DLD1 (cell line): Measurements from ENCODE around the gene RBKS.
"Not testable (repeated sequence)": the region's sequence is repeated elsewhere in the genome, so short reads cannot be mapped to it uniquely, and the experiment has no call there.

Experiments used
- in situ Hi-C: cut with HindIII; loops from 2 replicates; pipeline ENCODE4 v1.10.0; 2017; ENCODE audit warnings: low sequenced_read_pairs

Gene RBKS

GRCh38 chr2:27875089-27875881, 14.9 kb downstream of the RBKS start:
- in situ Hi-C loops = no loop called here

GRCh38 chr2:27873091-27873490, 17.1 kb downstream of the RBKS start:
- in situ Hi-C loops = no loop called here

GRCh38 chr2:27871802-27872201, 18.4 kb downstream of the RBKS start:
- in situ Hi-C loops = no loop called here

- in situ Hi-C loops = no loop called here
These were observed 19.5 kb downstream of the RBKS start for GRCh38 chr2:27870724-27871123.

GRCh38 chr2:27869763-27870162, 20.4 kb downstream of the RBKS start:
- in situ Hi-C loops = no loop called here

- in situ Hi-C loops = no loop called here
These were observed 23.9 kb downstream of the RBKS start for GRCh38 chr2:27866237-27866636.

- in situ Hi-C loops = not testable (repeated sequence)
These were observed 26.2 kb downstream of the RBKS start for GRCh38 chr2:27863955-27864354.

GRCh38 chr2:27863146-27863545, 27.0 kb downstream of the RBKS start:
- in situ Hi-C loops = no loop called here

- in situ Hi-C loops = no loop called here
These were observed 30.1 kb downstream of the RBKS start for GRCh38 chr2:27860111-27860510.

- in situ Hi-C loops = no loop called here
These were observed 32.6 kb downstream of the RBKS start for GRCh38 chr2:27857417-27858172.

- in situ Hi-C loops = no loop called here
These were observed 33.2 kb downstream of the RBKS start for GRCh38 chr2:27856956-27857355.

GRCh38 chr2:27856386-27856785, 33.8 kb downstream of the RBKS start:
- in situ Hi-C loops = no loop called here

GRCh38 chr2:27855476-27855875, 34.7 kb downstream of the RBKS start:
- in situ Hi-C loops = no loop called here

- in situ Hi-C loops = no loop called here
These were observed 35.8 kb downstream of the RBKS start for GRCh38 chr2:27854229-27854862.

GRCh38 chr2:27852691-27853090, 37.5 kb downstream of the RBKS start:
- in situ Hi-C loops = no loop called here

GRCh38 chr2:27849558-27850205, 40.5 kb downstream of the RBKS start:
- in situ Hi-C loops = no loop called here

GRCh38 chr2:27847333-27847732, 42.9 kb downstream of the RBKS start:
- in situ Hi-C loops = no loop called here

GRCh38 chr2:27844821-27845255, 45.3 kb downstream of the RBKS start:
- in situ Hi-C loops = no loop called here

- in situ Hi-C loops = no loop called here
These were observed 46.2 kb downstream of the RBKS start for GRCh38 chr2:27843992-27844391.

GRCh38 chr2:27842894-27843293, 47.3 kb downstream of the RBKS start:
- in situ Hi-C loops = no loop called here

- in situ Hi-C loops = no loop called here
These were observed 51.1 kb downstream of the RBKS start for GRCh38 chr2:27839022-27839618.
